ENCODE data around the gene LRFN5. TPM values are rescaled to one million over a fixed set of nuclear protein-coding genes. Genes with fewer than 3 reads are reported as not detected.

The LRFN5 gene
- total RNA-seq, 1 experiment from 2014 or later: not detected

- ATAC-seq (no peak), DNase-seq (ENCODE audit: low read depth, low spot score) (no peak)
- intact Hi-C loops (cut with micrococcal nuclease): no loop called here
- H3K79me2 ChIP-seq (ENCODE audit: insufficient read depth, low read length): no peaks in the 10 kb centered on the region
- BruUV-seq (replicated peaks): no TSS peak
- RAD21 ChIA-PET (ENCODE audit: low non-redundant PET in 1 of 2, low total read pairs in 2 of 2, uncharacterized antibody in 2 of 2, unreplicated experiment in 2 of 2): no interaction called here
- CTCF ChIA-PET: no interaction called here
- no peak overlapping the region for H3K9ac ChIP-seq (ENCODE audit: low read length)
- no peaks in the 10 kb centered on the region for H3K9me2 ChIP-seq (ENCODE audit: insufficient read depth)
- H2AFZ ChIP-seq (ENCODE audit: low read depth, low read length, poor library complexity, severe bottlenecking): no peak overlapping the region
- H3K27ac ChIP-seq (ENCODE audit: low read depth, low read length): no peak overlapping the region
- no peak overlapping the region for H3K4me2 ChIP-seq (ENCODE audit: low read length)
- peaks cover 0 to 3% of the 10 kb centered on the region in 2 experiments; a peak in 1 of 4 replicates for H3K9me3 ChIP-seq (ENCODE audit: control insufficient read depth in 1 of 2, insufficient read depth in 1 of 2, low read depth in 1 of 2, low read length in 2 of 2)
- POLR2A ChIA-PET: no interaction called here
- H3K27me3 ChIP-seq (ENCODE audit: insufficient read depth, low read length): no peaks in the 10 kb centered on the region
- no peaks in the 10 kb centered on the region for H3K4me1 ChIP-seq (ENCODE audit: control insufficient read depth in 1 of 2, insufficient read depth in 2 of 2, low read length in 2 of 2)
- no peak overlapping the region for H3K4me3 ChIP-seq (replicated peaks in 1 of 2; ENCODE audit: low read depth in 1 of 2, low read length in 2 of 2)
- TF ChIP-seq MAX (IDR thresholded peaks at IDR 0.05) (no peak), CEBPB (IDR thresholded peaks at IDR 0.05; ENCODE audit: low read depth) (no peak), CTCF (IDR thresholded peaks at IDR 0.05 in 2 of 3, conservative IDR thresholded peaks at IDR 0.05 in 1 of 3; ENCODE audit: borderline replicate concordance in 1 of 3, insufficient read depth in 1 of 3, low read depth in 2 of 3, low read length in 2 of 3) (no peak), EZH2 (IDR thresholded peaks at IDR 0.05) (no peak), POLR2A (IDR thresholded peaks at IDR 0.05; ENCODE audit: borderline replicate concordance, extremely low read depth, insufficient read depth, insufficient read length) (no peak), EZH2phosphoT487 (IDR thresholded peaks at IDR 0.05; ENCODE audit: borderline replicate concordance) (no peak), CBX3 (IDR thresholded peaks at IDR 0.05; ENCODE audit: low read depth) (no peak), ELF1 (IDR thresholded peaks at IDR 0.05; ENCODE audit: borderline replicate concordance, low read depth) (no peak), ATF3 (IDR thresholded peaks at IDR 0.05) (no peak), YY1 (IDR thresholded peaks at IDR 0.05; ENCODE audit: extremely low read depth, insufficient replicate concordance, low read depth, low read length) (no peak), FOSL1 (IDR thresholded peaks at IDR 0.05; ENCODE audit: low read depth) (no peak), SP1 (IDR thresholded peaks at IDR 0.05; ENCODE audit: low read depth) (no peak)
- H3K36me3 ChIP-seq (ENCODE audit: control insufficient read depth in 1 of 2, insufficient read depth in 2 of 2, low read length in 2 of 2): no peaks in the 10 kb centered on the region
- H4K20me1 ChIP-seq (ENCODE audit: insufficient read depth): no peaks in the 10 kb centered on the region
These were observed 271.6 kb downstream of the LRFN5 start for GRCh38 chr14:41878321-41878720.

Data from HCT116 (cell line).